D721Med (cell line): ENCODE measurements around the gene ENPP3.

Source experiments
- DNase-seq: peaks from one replicate; pipeline ENCODE4 v3.0.0; 2011; ENCODE audit warnings: low spot score; ENCODE audit not compliant: insufficient read length
- FAIRE-seq: peaks from 2 replicates; lab custom pipeline; 2011; peaks lifted over from hg19 to GRCh38; lab: Jason Lieb, UNC
- TF ChIP-seq, protein P1 (sequence below): IDR thresholded peaks from 2 replicates; pipeline ENCODE4 v1.5.1; 2012; ENCODE audit warnings: mild to moderate bottlenecking, control low read depth; ENCODE audit not compliant: insufficient read depth; ENCODE audit errors: missing control alignments

ENPP3 gene

DNA sequence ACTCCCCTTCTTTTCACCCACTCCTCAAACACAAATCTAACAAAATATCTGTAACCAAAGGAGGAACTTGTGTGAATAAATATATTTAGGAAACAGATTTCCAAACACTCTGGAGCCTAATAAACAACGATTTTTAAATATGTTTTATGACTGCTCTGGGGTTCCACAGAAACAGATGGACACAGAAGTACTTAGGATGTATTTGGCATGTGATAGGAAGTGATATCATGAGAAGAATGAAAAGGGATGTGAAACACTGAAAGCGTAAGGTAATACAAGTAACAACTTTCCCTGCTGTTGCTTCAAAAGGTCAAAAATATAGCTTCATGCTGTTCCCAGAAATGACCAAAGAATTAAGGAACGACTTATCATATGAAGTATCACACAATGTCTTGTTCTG is 144.6 kb downstream of the ENPP3 start:
- DNase-seq (no peak), FAIRE-seq (no peak)
- TF ChIP-seq, protein P1, sequence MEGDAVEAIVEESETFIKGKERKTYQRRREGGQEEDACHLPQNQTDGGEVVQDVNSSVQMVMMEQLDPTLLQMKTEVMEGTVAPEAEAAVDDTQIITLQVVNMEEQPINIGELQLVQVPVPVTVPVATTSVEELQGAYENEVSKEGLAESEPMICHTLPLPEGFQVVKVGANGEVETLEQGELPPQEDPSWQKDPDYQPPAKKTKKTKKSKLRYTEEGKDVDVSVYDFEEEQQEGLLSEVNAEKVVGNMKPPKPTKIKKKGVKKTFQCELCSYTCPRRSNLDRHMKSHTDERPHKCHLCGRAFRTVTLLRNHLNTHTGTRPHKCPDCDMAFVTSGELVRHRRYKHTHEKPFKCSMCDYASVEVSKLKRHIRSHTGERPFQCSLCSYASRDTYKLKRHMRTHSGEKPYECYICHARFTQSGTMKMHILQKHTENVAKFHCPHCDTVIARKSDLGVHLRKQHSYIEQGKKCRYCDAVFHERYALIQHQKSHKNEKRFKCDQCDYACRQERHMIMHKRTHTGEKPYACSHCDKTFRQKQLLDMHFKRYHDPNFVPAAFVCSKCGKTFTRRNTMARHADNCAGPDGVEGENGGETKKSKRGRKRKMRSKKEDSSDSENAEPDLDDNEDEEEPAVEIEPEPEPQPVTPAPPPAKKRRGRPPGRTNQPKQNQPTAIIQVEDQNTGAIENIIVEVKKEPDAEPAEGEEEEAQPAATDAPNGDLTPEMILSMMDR: no peak

DNA sequence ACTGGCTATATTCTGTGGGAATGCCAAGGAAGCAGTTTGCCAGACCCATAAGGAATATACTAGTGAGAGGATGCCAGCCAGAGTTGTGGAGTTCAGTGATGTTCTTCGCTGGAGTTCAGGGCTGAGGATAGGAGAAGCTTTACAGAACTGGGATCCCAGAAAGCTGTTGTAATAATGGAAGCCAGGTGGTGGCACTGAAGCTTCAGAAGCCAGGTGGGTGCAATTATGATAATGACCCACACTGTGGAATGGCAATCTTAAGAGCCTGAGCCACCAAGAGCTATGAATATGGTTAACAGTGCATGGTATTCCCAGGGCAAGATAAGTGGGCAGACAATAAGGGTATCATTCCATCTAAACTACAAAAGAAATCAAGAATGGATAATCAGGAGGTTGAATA is 145.7 kb downstream of the ENPP3 start:
- DNase-seq: no peak
- no peak for FAIRE-seq
- TF ChIP-seq, protein P1: no peak

DNA sequence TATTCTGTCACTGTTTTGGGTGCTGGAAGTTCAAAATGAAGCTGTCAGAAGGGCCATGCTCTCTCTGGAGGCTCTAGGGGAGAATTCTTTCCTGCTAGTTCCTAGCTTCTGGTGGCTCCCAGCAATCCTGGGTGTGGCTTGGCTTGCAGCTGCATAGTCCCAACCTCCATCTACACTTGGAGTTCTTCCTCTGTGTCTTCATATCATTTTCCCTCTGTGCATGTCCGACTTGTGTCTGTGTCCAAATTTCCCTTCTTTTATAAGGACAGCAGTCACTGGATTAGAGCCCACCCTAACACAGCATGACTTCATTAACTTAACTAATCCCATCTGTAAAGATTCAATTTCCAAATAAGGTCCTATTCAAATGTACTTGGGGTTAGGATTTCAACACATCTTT is 147.5 kb downstream of the ENPP3 start:
- no peak for FAIRE-seq
- no peak for DNase-seq
- TF ChIP-seq, protein P1: no peak

DNA sequence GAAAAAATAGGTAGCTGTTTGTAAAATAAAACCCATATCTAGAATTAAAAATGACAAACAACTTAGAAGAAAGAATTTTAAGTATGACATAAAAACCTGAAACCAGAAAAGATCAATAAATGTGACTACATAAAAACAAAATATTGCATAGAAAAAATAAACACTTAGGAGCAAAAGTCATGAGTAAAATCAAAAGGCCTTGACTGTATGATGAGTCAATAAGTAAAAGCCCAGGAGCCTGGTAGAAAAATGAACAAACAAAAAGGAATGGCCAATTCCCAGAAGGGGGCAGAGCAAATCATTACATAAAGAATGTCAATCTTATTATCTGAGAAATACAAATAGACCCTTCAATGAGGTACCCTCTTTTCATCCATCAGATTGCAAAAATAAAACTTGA is 150.0 kb downstream of the ENPP3 start:
- TF ChIP-seq, protein P1: no peak
- no peak for DNase-seq
- no peak for FAIRE-seq

DNA sequence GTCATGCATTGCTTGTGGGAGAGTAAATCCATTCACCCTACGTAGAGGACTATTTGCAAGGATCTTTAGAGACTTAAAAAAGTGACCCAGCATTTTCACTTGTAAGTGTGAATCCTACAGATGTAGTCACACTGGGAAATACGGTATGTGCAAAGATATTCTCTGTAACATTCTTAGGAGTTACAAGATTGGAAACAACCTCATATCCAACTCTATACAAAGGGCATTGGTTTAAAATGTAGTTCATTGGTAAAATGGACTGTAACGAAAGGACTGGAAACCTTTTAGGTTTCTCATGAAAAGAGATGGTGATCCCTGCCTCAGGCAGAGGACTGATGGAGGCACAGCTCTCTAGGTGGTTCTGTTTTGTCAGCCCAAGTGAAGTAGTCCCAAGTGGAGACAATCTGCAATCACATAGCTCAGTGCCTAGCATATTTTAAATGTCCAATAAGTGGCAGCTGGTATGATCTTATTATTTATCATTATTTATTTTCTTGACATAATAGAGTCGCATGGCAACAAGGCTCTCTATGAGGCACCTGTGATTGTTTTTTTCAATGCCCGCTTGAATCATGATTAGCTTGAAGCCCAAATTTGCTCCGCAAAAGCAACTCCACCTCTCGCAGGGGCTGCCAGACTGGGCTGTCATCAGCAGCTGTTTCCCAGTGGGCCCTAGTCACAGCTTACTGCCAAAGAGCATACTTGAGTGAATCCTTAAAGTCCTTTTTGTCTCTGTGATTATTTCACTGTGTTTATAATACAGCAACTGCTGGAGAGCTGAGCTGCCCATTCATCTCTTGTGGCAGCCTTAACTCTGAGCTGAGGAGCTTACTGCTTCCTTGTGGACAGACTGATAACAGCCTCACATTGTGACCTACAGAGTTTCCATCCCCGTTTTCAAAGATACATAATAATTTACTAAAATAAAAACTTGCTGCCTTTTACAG is 150.9 kb downstream of the ENPP3 start:
- no peak for FAIRE-seq
- DNase-seq: no peak
- TF ChIP-seq, protein P1: no peak

DNA sequence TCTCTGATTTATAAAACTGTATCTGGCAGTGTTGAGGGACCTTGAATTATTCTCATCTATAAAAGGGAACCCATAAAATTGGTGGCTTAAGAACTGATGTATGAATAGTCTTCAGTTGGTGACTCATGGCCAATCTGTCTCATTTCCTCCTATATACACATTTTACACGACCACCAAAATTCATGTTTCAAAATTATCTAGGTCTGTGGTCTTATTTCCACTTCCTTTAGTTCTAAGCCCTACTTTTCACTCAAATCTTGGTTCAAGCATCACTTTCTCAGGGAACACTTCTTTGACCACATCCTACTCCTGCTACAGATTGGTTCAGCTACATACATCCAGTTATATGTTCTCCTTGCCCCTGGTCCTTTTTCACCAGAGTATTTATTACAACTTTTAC is 152.1 kb downstream of the ENPP3 start:
- no peak for DNase-seq
- no peak for FAIRE-seq
- TF ChIP-seq, protein P1: no peak

DNA sequence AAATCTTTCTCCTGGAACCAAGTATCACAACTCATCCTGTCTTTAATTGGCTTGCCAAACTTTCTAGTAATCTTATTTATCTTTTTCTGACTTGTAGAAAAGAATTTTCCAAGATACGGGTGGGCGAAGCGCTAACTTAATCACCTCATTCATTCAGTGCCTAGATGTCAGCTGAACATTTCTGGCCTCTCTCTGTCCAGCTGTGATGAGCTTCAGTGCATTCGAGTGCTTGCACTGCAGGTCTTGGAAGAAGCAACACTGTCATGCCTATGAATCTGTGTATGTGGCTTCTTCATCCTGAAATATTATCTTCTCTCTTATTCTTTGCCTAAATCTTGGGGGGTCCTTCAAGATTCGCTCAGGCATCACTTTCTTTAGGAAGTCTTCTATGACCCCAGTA is 154.4 kb downstream of the ENPP3 start:
- no peak for FAIRE-seq
- DNase-seq: no peak
- TF ChIP-seq, protein P1: no peak
